ENCODE results near the gene VSIG2. TPM values are rescaled to one million over a fixed set of nuclear protein-coding genes. Genes with fewer than 3 reads are reported as not detected.
A peak's percentile ranks its signal among the peaks of the same experiment; 100 is the strongest.

Gene VSIG2
- total and polyA plus RNA-seq, 7 experiments from 2014 or later = 0.19 to 1.7 (median 0.82) TPM; not detected in 1

DNA sequence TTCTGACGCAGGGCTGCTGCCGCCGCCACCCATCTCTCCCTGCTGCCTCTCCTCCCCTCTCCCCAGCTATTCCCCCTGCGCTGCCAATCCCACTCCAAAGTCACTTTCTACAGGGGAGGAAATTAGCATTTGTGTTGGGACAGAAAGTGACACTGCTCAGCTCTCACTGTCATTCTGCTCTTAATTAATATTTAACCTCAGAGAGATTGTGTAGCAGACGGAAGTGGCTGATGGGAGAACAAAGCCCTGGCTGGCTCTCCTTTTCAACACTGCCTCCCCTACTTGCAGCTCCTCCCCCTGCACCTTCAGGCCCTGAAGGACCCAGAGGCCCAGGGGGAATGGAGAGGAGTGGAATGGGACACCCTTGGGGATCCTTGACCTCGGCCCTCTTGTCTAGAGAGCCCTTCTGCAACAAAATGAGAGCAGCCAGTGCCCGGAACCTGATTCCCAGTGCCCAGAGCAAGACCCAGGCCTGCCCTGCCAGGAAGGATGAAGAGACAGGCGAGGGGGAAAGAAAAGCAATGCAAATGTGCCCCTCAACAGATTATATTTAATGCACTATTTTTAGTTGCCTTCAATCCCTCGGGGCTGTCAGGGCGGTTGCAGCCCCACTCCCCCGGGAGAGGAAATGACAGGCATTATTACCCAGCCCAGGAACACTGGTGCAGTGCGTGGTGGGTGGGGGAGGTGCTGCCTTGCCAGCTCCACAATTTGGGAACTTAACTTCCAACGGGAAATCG lies 26.9 kb downstream of the VSIG2 start:
- H3K9me3 Mint-ChIP-seq = no peaks in the 10 kb centered on the region
- Histone ChIP-seq H3K4me1 (ENCODE audit: control insufficient read depth in 2 of 2, insufficient read depth in 2 of 2, low read length in 2 of 2) (peaks cover 0 to 5% of the 10 kb centered on the region in 2 donors), H3K27me3 (ENCODE audit: control insufficient read depth in 2 of 2, insufficient read depth in 2 of 2, low read length in 2 of 2) (no peaks in the 10 kb centered on the region), H3K4me3 (ENCODE audit: low read length) (no peak overlapping the region), H3K36me3 (ENCODE audit: control insufficient read depth in 2 of 3, insufficient read depth in 3 of 3, low read length in 3 of 3) (no peaks in the 10 kb centered on the region), H3K27ac (ENCODE audit: low read depth, low read length) (no peak overlapping the region), H3K9me3 (ENCODE audit: control insufficient read depth in 2 of 3, low read length in 3 of 3) (no peaks in the 10 kb centered on the region)
- H3K27me3 Mint-ChIP-seq = peaks cover 6 to 68% (median 15%) of the 10 kb centered on the region in 5 donors
- no peaks in the 10 kb centered on the region for H3K36me3 Mint-ChIP-seq
- no peak overlapping the region for H3K4me3 Mint-ChIP-seq
- H3K27ac Mint-ChIP-seq = no peak overlapping the region
- CTCF ChIA-PET = no interaction called here
- POLR2A ChIA-PET = interaction anchor here (0.5 to 1.5 kb wide), 2 partner anchors 19 to 64 kb away, joined by 3 read pairs; no protein-coding TSS in a partner anchor
- intact Hi-C loops (cut with micrococcal nuclease) = no loop called here
- H3K4me1 Mint-ChIP-seq = peaks cover 6 to 30% (median 23%) of the 10 kb centered on the region in 7 donors
- ATAC-seq (no peak), DNase-seq (no peak)

- H3K4me3 Mint-ChIP-seq = no peak overlapping the region
- CTCF ChIA-PET = no interaction called here
- POLR2A ChIA-PET = no interaction called here
These were observed 29.9 kb downstream of the VSIG2 start for GRCh38 chr11:124722176-124722575.

DNA sequence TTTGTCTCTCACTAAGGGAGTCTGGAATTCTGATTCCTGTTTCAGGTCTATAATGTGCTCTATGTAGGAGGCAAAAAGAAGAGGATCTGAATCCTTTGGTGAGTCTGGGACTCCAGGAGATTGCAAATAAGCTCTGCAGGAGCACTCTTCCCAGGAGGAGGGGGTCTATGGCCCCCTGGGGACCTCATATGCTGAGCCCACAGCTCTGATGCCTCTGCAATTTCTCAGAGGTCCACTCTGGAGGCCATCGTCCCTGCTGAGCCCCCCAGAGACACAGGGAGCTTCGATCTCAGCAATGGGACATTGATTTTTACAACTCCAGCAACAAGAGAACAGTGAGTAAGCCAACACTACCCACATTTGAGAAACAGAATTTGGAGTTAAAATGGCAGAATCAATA lies 32.5 kb downstream of the VSIG2 start:
- peaks cover 5 to 6% of the 10 kb centered on the region in 2 donors for H3K27me3 ChIP-seq (ENCODE audit: control insufficient read depth in 2 of 2, insufficient read depth in 2 of 2, low read length in 2 of 2)
- H3K4me1 ChIP-seq (ENCODE audit: control insufficient read depth in 2 of 2, insufficient read depth in 2 of 2, low read length in 2 of 2) = peaks cover 10 to 15% of the 10 kb centered on the region in 2 donors
- H3K36me3 Mint-ChIP-seq = peaks cover 0 to 6% (median 0%) of the 10 kb centered on the region in 5 donors
- ChIA-PET POLR2A (interaction anchor here (1.4 kb wide), 1 partner anchor 27 kb away, joined by 3 read pairs; no protein-coding TSS in a partner anchor), CTCF (interaction anchor here (0.7 kb wide), 1 partner anchor 43 kb away, joined by 3 read pairs; no protein-coding TSS in a partner anchor)
- H3K27ac Mint-ChIP-seq = no peak overlapping the region
- H3K4me3 Mint-ChIP-seq = peak overlapping the region in 2 of 10 donors; percentile 40 to 85
- peaks cover 14 to 34% (median 21%) of the 10 kb centered on the region in 7 donors for H3K4me1 Mint-ChIP-seq
- intact Hi-C loops (cut with micrococcal nuclease) = loop anchor here in 1 of 2 donors (2.0 kb wide), 1 partner anchor 27 kb away; no protein-coding TSS in a partner anchor
- no peak overlapping the region for H3K27ac ChIP-seq (ENCODE audit: low read depth, low read length)
- no peak for DNase-seq
- H3K9me3 ChIP-seq (ENCODE audit: control insufficient read depth in 2 of 3, low read length in 3 of 3) = no peaks in the 10 kb centered on the region
- no peaks in the 10 kb centered on the region for H3K9me3 Mint-ChIP-seq
- H3K27me3 Mint-ChIP-seq = peaks cover 19 to 90% (median 36%) of the 10 kb centered on the region in 5 donors
- no peak for ATAC-seq
- H3K4me3 ChIP-seq (ENCODE audit: low read length) = no peak overlapping the region
- H3K36me3 ChIP-seq (ENCODE audit: control insufficient read depth in 2 of 3, insufficient read depth in 3 of 3, low read length in 3 of 3) = no peaks in the 10 kb centered on the region

More at GRCh38 chr11:124722176-124722575, 29.9 kb downstream of the VSIG2 start:
- intact Hi-C loops (cut with micrococcal nuclease) = no loop called here
- Histone ChIP-seq H3K36me3 (ENCODE audit: control insufficient read depth in 2 of 3, insufficient read depth in 3 of 3, low read length in 3 of 3) (no peaks in the 10 kb centered on the region), H3K4me1 (ENCODE audit: control insufficient read depth in 2 of 2, insufficient read depth in 2 of 2, low read length in 2 of 2) (peaks cover 10 to 15% of the 10 kb centered on the region in 2 donors), H3K27ac (ENCODE audit: low read depth, low read length) (no peak overlapping the region), H3K27me3 (ENCODE audit: control insufficient read depth in 2 of 2, insufficient read depth in 2 of 2, low read length in 2 of 2) (no peaks in the 10 kb centered on the region), H3K9me3 (ENCODE audit: control insufficient read depth in 2 of 3, low read length in 3 of 3) (no peaks in the 10 kb centered on the region), H3K4me3 (ENCODE audit: low read length) (no peak overlapping the region)
- DNase-seq = no peak
- H3K4me1 Mint-ChIP-seq = peaks cover 14 to 43% (median 34%) of the 10 kb centered on the region in 7 donors
- H3K27me3 Mint-ChIP-seq = peaks cover 13 to 86% (median 23%) of the 10 kb centered on the region in 5 donors
- H3K36me3 Mint-ChIP-seq = no peaks in the 10 kb centered on the region
- no peak for ATAC-seq
- H3K9me3 Mint-ChIP-seq = no peaks in the 10 kb centered on the region
- H3K27ac Mint-ChIP-seq = no peak overlapping the region

- intact Hi-C loops (cut with micrococcal nuclease) = loop anchor here in 1 of 2 donors (1.0 to 2.0 kb wide), 3 partner anchors 20 to 46 kb away; partner anchors contain the start of genes NRGN, SIAE and SPA17
- ChIA-PET POLR2A (no interaction called here), CTCF (interaction anchor here (0.7 kb wide), 1 partner anchor 44 kb away, joined by 3 read pairs; no protein-coding TSS in a partner anchor)
- DNase-seq = no peak
- Mint-ChIP-seq H3K27ac (no peak overlapping the region), H3K36me3 (peaks cover 0 to 11% (median 5%) of the 10 kb centered on the region in 5 donors), H3K27me3 (peaks cover 27 to 85% (median 43%) of the 10 kb centered on the region in 5 donors), H3K9me3 (no peaks in the 10 kb centered on the region), H3K4me1 (peaks cover 14 to 34% (median 21%) of the 10 kb centered on the region in 7 donors), H3K4me3 (peak overlapping the region in 8 of 10 donors; percentile 3 to 94 (median 63))
- H3K9me3 ChIP-seq (ENCODE audit: control insufficient read depth in 2 of 3, low read length in 3 of 3) = no peaks in the 10 kb centered on the region
- H3K36me3 ChIP-seq (ENCODE audit: control insufficient read depth in 2 of 3, insufficient read depth in 3 of 3, low read length in 3 of 3) = no peaks in the 10 kb centered on the region
- ATAC-seq = no peak
- H3K4me1 ChIP-seq (ENCODE audit: control insufficient read depth in 2 of 2, insufficient read depth in 2 of 2, low read length in 2 of 2) = peaks cover 10 to 15% of the 10 kb centered on the region in 2 donors
- no peak overlapping the region for H3K27ac ChIP-seq (ENCODE audit: low read depth, low read length)
- peaks cover 5 to 6% of the 10 kb centered on the region in 2 donors for H3K27me3 ChIP-seq (ENCODE audit: control insufficient read depth in 2 of 2, insufficient read depth in 2 of 2, low read length in 2 of 2)
- no peak overlapping the region for H3K4me3 ChIP-seq (ENCODE audit: low read length)
These were observed 33.3 kb downstream of the VSIG2 start for GRCh38 chr11:124718801-124719200.

- intact Hi-C loops (cut with micrococcal nuclease) = loop anchor here in 1 of 2 donors (1.0 to 2.0 kb wide), 3 partner anchors 21 to 45 kb away; partner anchors contain the start of genes NRGN, SIAE and SPA17
- Mint-ChIP-seq H3K27me3 (peaks cover 29 to 78% (median 49%) of the 10 kb centered on the region in 5 donors), H3K36me3 (peaks cover 0 to 16% (median 5%) of the 10 kb centered on the region in 5 donors), H3K4me3 (peak overlapping the region; percentile 63 to 94 (median 82)), H3K27ac (peak overlapping the region in 2 of 9 donors; percentile 14 to 43), H3K4me1 (peaks cover 14 to 33% (median 21%) of the 10 kb centered on the region in 7 donors), H3K9me3 (no peaks in the 10 kb centered on the region)
- Histone ChIP-seq H3K9me3 (ENCODE audit: control insufficient read depth in 2 of 3, low read length in 3 of 3) (no peaks in the 10 kb centered on the region), H3K27me3 (ENCODE audit: control insufficient read depth in 2 of 2, insufficient read depth in 2 of 2, low read length in 2 of 2) (peaks cover 5 to 6% of the 10 kb centered on the region in 2 donors), H3K36me3 (ENCODE audit: control insufficient read depth in 2 of 3, insufficient read depth in 3 of 3, low read length in 3 of 3) (no peaks in the 10 kb centered on the region), H3K4me3 (ENCODE audit: low read length) (peak overlapping the region; percentile 48), H3K4me1 (ENCODE audit: control insufficient read depth in 2 of 2, insufficient read depth in 2 of 2, low read length in 2 of 2) (peaks cover 10 to 15% of the 10 kb centered on the region in 2 donors), H3K27ac (ENCODE audit: low read depth, low read length) (no peak overlapping the region)
- CTCF ChIA-PET = interaction anchor here (0.6 kb wide), 1 partner anchor 24 kb away, joined by 3 read pairs; no protein-coding TSS in a partner anchor
- DNase-seq (peak in 6 of 9 donors; percentile 12 to 37 (median 24)), ATAC-seq (peak; percentile 76)
- POLR2A ChIA-PET = interaction anchor here (1.0 kb wide), 1 partner anchor 12 kb away, joined by 3 read pairs; no protein-coding TSS in a partner anchor
These were observed 34.0 kb downstream of the VSIG2 start for GRCh38 chr11:124717786-124718651.

DNA sequence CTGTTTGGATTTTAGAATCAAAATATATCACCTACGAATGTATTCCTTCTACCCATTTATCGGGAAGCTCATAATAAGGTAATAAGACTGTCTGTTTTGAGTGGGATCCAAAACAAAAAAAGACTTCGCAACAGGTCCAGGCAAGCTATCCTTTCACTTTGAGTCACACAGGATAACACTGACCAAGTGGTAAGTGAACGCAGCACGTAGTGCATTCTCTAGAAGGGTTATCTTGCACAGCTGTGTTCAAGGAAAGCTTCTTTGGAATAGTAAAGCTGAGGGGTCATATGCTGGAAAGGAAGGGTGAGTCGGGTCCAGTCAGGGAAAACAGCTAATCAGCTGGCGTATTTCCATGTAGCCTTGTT lies 34.7 kb downstream of the VSIG2 start:
- Histone ChIP-seq H3K27ac (ENCODE audit: low read depth, low read length) (no peak overlapping the region), H3K27me3 (ENCODE audit: control insufficient read depth in 2 of 2, insufficient read depth in 2 of 2, low read length in 2 of 2) (peaks cover 5 to 6% of the 10 kb centered on the region in 2 donors), H3K4me3 (ENCODE audit: low read length) (peak overlapping the region; percentile 48), H3K36me3 (ENCODE audit: control insufficient read depth in 2 of 3, insufficient read depth in 3 of 3, low read length in 3 of 3) (no peaks in the 10 kb centered on the region), H3K4me1 (ENCODE audit: control insufficient read depth in 2 of 2, insufficient read depth in 2 of 2, low read length in 2 of 2) (peaks cover 10 to 12% of the 10 kb centered on the region in 2 donors), H3K9me3 (ENCODE audit: control insufficient read depth in 2 of 3, low read length in 3 of 3) (no peaks in the 10 kb centered on the region)
- Mint-ChIP-seq H3K27ac (peak overlapping the region in 2 of 9 donors; percentile 14 to 43), H3K4me1 (peaks cover 10 to 27% (median 15%) of the 10 kb centered on the region in 7 donors), H3K27me3 (peaks cover 29 to 71% (median 45%) of the 10 kb centered on the region in 5 donors), H3K4me3 (peak overlapping the region; percentile 63 to 94 (median 82)), H3K9me3 (no peaks in the 10 kb centered on the region), H3K36me3 (peaks cover 0 to 17% (median 5%) of the 10 kb centered on the region in 5 donors)
- CTCF ChIA-PET = interaction anchor here (0.6 kb wide), 1 partner anchor 24 kb away, joined by 3 read pairs; no protein-coding TSS in a partner anchor
- DNase-seq = no peak
- intact Hi-C loops (cut with micrococcal nuclease) = no loop called here
- POLR2A ChIA-PET = interaction anchor here (1.0 kb wide), 1 partner anchor 11 kb away, joined by 3 read pairs; no protein-coding TSS in a partner anchor
- ATAC-seq = no peak
